C4-2B (cell line): ENCODE measurements around the gene GAMT.
A peak's percentile ranks its signal among the peaks of the same experiment; 100 is the strongest.

Experiments
- H3K27ac ChIP-seq: fragments of 450-650 bp; 2 replicates; pipeline ENCODE4 v1.5.1; 2017
- CTCF ChIP-seq: fragments of 450-650 bp; conservative IDR thresholded peaks from 2 replicates; pipeline ENCODE4 v1.5.1; 2017; ENCODE audit warnings: mild to moderate bottlenecking
- ZFX ChIP-seq: fragments of 450-650 bp; IDR thresholded peaks from 2 replicates; pipeline ENCODE4 v1.6.1; 2017

GAMT gene

GRCh38 chr19:1438035-1438932, 36.9 kb upstream of the GAMT start, which contains the start of gene RPS15:
Gene RPS15 (plus strand): TSS chr19:1438396. CDS start chr19:1438426, 30 bp downstream.
- H3K27ac ChIP-seq, result peak within 1 kb of the TSS; percentile 98
- TF ChIP-seq CTCF, result peak; percentile 99
- TF ChIP-seq ZFX, result peak; percentile 98

DNA sequence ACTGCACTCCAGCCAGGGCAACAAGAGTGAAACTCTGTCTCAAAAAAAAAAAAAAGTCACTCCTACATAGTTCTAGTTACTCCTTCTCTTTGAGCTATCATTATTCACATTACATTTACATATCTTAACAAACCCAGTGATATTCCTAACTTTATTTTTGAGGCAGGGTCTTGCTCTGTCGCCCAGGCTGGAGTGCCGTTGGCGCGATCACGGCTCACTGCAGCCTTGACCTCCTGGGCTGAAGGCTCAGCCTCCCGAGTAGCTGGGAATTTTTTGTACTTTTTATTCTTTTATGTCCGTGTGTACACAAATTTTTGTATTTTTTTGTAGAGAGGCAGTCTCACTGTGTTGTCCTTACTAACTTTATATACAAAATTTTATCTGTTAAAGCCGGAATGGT, 36.3 kb upstream of the GAMT start:
- peak overlapping the region; percentile 98 for H3K27ac ChIP-seq
- no peak for TF ChIP-seq ZFX
- no peak for TF ChIP-seq CTCF

DNA sequence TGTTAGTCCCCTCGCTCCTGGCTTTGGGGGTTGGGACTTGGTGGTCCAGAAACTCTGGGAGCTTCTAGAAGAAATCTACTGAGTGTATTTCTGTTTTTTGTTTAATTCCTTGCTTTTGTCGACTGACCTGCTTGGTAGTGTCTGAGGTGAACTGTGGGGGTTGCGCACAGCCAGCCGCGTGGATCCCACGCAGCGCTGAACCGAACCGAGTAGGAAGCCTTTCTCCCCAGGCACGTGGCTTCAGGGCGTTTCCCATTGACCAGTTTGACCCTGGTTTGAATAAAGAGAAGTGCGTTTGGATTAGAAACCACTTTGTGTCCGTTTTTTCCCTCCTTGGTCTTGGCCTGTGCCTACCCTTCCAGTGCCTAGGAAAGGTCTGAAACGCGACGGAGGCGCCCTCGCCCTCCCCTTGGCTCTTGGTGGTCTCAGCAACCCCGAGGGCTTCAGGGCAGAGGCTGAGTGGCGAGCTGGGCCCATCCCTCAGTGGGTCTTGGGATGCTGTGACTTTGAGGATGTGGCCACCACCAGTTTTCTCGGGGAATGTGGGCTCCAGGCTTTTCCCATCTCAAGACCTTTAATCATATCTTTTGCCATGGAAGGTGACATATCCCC, 34.1 kb upstream of the GAMT start:
- H3K27ac ChIP-seq, result no peak overlapping the region
- TF ChIP-seq ZFX, result no peak
- no peak for TF ChIP-seq CTCF

DNA sequence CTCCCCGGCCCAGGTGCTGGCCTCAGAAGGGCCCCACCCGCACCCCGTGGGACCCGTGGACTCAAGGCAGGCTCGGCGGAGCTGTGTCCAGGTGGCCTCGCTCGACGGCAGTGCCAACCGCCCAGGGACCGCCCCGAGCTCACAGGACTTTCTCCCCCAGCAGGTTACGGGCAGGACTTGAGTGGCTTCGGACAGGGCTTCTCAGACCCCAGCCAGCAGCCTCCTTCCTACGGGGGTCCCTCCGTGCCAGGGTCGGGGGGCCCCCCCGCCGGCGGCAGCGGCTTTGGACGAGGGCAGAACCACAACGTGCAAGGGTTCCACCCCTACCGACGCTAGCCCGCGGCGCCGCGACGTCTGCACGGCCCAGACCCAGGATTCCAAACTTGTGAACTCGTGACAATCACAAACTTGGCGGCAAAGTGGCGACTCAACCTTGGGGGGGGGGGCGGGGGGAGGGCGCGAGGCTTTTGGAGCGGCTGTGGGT, 33.3 kb upstream of the GAMT start:
- TF ChIP-seq CTCF (no peak), ZFX (no peak)
- no peak overlapping the region for H3K27ac ChIP-seq

GRCh38 chr19:1434040-1434366, 32.7 kb upstream of the GAMT start:
- TF ChIP-seq CTCF (no peak), ZFX (no peak)
- no peak overlapping the region for H3K27ac ChIP-seq

DNA sequence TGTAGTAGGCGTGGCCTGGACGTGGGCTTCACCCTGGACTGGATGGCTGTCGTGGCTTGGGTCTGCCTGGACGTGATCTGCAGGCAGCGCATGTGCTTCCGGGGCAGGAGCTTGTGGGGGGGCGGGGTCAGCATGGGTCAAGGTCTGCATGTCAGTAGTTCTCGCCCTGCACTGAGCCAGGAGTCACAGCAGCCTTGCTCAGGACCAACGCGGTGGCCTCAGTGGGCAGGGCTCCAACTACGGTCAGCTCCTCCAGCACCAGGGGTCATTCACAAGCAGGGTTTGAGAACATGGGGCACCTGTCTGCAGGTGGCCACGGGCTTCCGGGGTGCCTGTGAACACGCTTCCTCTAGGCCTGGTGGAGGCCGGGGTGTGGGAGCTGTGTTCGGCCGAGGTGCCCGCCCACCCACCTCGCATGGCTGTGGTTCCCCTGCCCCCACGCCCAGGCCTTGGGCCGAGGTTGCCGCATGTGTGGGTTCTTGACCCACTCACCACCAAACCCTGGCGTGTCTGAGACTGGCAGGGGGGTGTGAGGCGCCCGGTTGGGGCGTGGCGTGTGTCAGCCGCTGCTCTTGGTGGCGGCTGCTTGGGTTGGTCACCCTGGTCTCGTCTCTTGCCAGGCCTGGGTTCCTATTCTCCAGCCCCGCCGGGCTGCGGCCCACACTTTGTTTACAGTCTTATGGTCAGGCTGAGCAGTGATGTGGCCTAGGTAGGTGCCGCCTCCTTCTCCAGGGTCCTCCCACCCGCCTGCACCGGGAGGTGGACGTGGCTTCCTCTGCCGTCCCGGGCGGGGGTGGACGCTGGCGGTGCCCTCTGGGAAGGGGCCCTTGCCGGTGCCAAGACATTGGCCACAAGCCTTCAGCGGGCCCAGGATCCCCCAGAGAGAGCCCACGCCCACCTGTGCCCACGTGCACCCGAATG, 32.0 kb upstream of the GAMT start:
- H3K27ac ChIP-seq, result no peak overlapping the region
- TF ChIP-seq ZFX (no peak), CTCF (no peak)
